K562 (cell line): ENCODE results near the gene ZFAND2A. TPM values are rescaled to one million over a fixed set of nuclear protein-coding genes. Genes with fewer than 3 reads are reported as not detected.
"Not testable (repeated sequence)": the region's sequence is repeated elsewhere in the genome, so short reads cannot be mapped to it uniquely, and the experiment has no call there.

ENCODE experiments used
- ATAC-seq: fragments of 200-7000 bp; cut with Tn5 transposase; 3 replicates; pipeline ENCODE4 v1.9.1; 2020; ENCODE audit warnings: moderate library complexity
- BruUV-seq: library from RNA; stranded (reverse); fragments of 400-500 nt; replicated peaks from 2 replicates; lab custom pipeline; 2021; lab: Mats Ljungman, UMichigan
- CTCF ChIA-PET: fragments of 300-600 bp; formaldehyde crosslinking; extraction: SDS; loops from one replicate; lab custom pipeline; 2021; ENCODE audit warnings: low intra/inter-chr PET ratio; lab: Yijun Ruan, JAX
- POLR2A ChIA-PET: fragments of 300-600, 350-650 bp; sonication (Branson Sonifier 250); formaldehyde crosslinking; extraction: SDS; loops from one replicate; lab custom pipeline; 2021; ENCODE audit warnings: antibody characterized with exemption, inconsistent platforms; lab: Yijun Ruan, JAX
- DNase-seq, 4 experiments: peaks; one replicate each; pipeline versions ENCODE4 v3.0.0 to v3.0.0-alpha.2; 2011 to 2018; ENCODE audit warnings: low spot score in 3 of 4, mixed read lengths in 3 of 4; ENCODE audit errors: extremely low read depth in 1 of 4
- FAIRE-seq: peaks from 2 replicates; lab custom pipeline; 2011; peaks lifted over from hg19 to GRCh38; lab: Jason Lieb, UNC
- H2AFZ ChIP-seq: 2 replicates; pipeline ENCODE4 v1.6.0; 2011; ENCODE audit warnings: low read depth, low read length, control low read depth, inconsistent platforms
- H3K27ac ChIP-seq: fragments of 200-600 bp; 3 replicates; pipeline ENCODE4 v1.8.0; 2011; ENCODE audit warnings: low read depth, mild to moderate bottlenecking, control low read depth, inconsistent platforms, low read length, moderate library complexity, mixed read lengths; ENCODE audit errors: extremely low read depth
- H3K27me3 ChIP-seq, 2 experiments: fragments of 300-600 bp in 1 of 2; 2 replicates in 1 of 2; 3 replicates in 1 of 2; pipeline versions ENCODE4 v1.6.0 to v1.8.0; 2011; ENCODE audit warnings: inconsistent platforms in 2 of 2, low read length in 2 of 2, mild to moderate bottlenecking in 1 of 2, mixed read lengths in 1 of 2, moderate library complexity in 1 of 2; ENCODE audit not compliant: control insufficient read depth in 2 of 2, insufficient read depth in 2 of 2
- H3K36me3 ChIP-seq: fragments of 300-600 bp; 3 replicates; pipeline ENCODE4 v1.8.0; 2011; ENCODE audit warnings: mild to moderate bottlenecking, low read length, inconsistent platforms; ENCODE audit not compliant: control insufficient read depth, insufficient read depth
- H3K4me1 ChIP-seq, 2 experiments: fragments of 200-600 bp in 1 of 2; replicated peaks in 1 of 2; 2 replicates in 1 of 2; 3 replicates in 1 of 2; pipeline versions ENCODE4 v1.5.1 to v1.8.0; 2011; ENCODE audit warnings: inconsistent platforms in 2 of 2, low read length in 2 of 2, mild to moderate bottlenecking in 1 of 2, mixed read lengths in 1 of 2, moderate library complexity in 1 of 2; ENCODE audit not compliant: control insufficient read depth in 2 of 2, insufficient read depth in 2 of 2
- H3K4me2 ChIP-seq: 2 replicates; pipeline ENCODE4 v1.6.1; 2011; ENCODE audit warnings: low read length, control low read depth, inconsistent platforms, mixed read lengths; ENCODE audit not compliant: insufficient read depth
- H3K4me3 ChIP-seq: fragments of 200-600 bp; sonication (generic), shearing (Covaris generic); 2 replicates; pipeline ENCODE4 v1.5.1; 2016; ENCODE audit warnings: control low read depth, inconsistent platforms
- H3K79me2 ChIP-seq: fragments of 200-600 bp; 3 replicates; pipeline ENCODE4 v1.8.0; 2011; ENCODE audit warnings: low read length, inconsistent platforms; ENCODE audit not compliant: control insufficient read depth, insufficient read depth
- H3K9ac ChIP-seq, 2 experiments: 2 replicates each; pipeline versions ENCODE4 v1.6.0 to v1.6.1; 2011; ENCODE audit warnings: low read depth in 2 of 2, low read length in 2 of 2, control low read depth in 1 of 2, inconsistent platforms in 1 of 2, mild to moderate bottlenecking in 1 of 2, mixed read lengths in 1 of 2; ENCODE audit not compliant: insufficient read depth in 1 of 2
- H3K9me1 ChIP-seq: one replicate; pipeline ENCODE4 v1.6.0; 2011; ENCODE audit warnings: inconsistent platforms, mild to moderate bottlenecking, low read length, moderate library complexity; ENCODE audit not compliant: control insufficient read depth, insufficient read depth
- H3K9me3 ChIP-seq: replicated peaks from 2 replicates; pipeline ENCODE4 v1.5.1; 2011; ENCODE audit warnings: low read depth, low read length, inconsistent platforms; ENCODE audit not compliant: control insufficient read depth, insufficient read depth
- H4K20me1 ChIP-seq: replicated peaks from 2 replicates; pipeline ENCODE4 v1.6.1; 2011; ENCODE audit warnings: low read length, inconsistent platforms, mixed read lengths; ENCODE audit not compliant: control insufficient read depth, insufficient read depth
- GABPB2 ChIP-seq: fragments of 250-450 bp; sonication (Bioruptor Pico); conservative IDR thresholded peaks from 2 replicates; pipeline ENCODE4 v1.5.1; 2021; ENCODE audit warnings: mild to moderate bottlenecking
- NUFIP1 ChIP-seq: fragments of 450-650 bp; IDR thresholded peaks from 2 replicates; pipeline ENCODE4 v1.6.1; 2018; ENCODE audit not compliant: partially characterized antibody
- RBFOX2 ChIP-seq: fragments of 200-400 bp; formaldehyde crosslinking; IDR thresholded peaks from 2 replicates; pipeline ENCODE4 v1.6.1; 2017; ENCODE audit warnings: low read depth, mild to moderate bottlenecking, low read length, moderate library complexity
- ZBTB12 ChIP-seq: fragments of 250-450 bp; sonication (Bioruptor Pico); IDR thresholded peaks from 2 replicates; pipeline ENCODE4 v1.4.0; 2020
- ZNF280A ChIP-seq: fragments of 450-650 bp; IDR thresholded peaks from 2 replicates; pipeline ENCODE4 v1.6.1; 2018; ENCODE audit warnings: mild to moderate bottlenecking, low read depth; ENCODE audit not compliant: partially characterized antibody
- ZNF3 ChIP-seq: fragments of 250-450 bp; sonication (Bioruptor Pico); IDR thresholded peaks from 2 replicates; pipeline ENCODE4 v1.5.0; 2021; ENCODE audit warnings: mild to moderate bottlenecking, moderate library complexity
- ZNF785 ChIP-seq: fragments of 250-450 bp; sonication (Bioruptor Pico); IDR thresholded peaks from 2 replicates; pipeline ENCODE4 v1.4.0; 2020; ENCODE audit warnings: mild to moderate bottlenecking
- WGBS: fragments of 100-300 bp; shearing (Covaris generic); methylation state at CpG from one replicate; pipeline ENCODE4 v1.1.6; 2016; ENCODE audit warnings: low coverage, mixed read lengths; ENCODE audit not compliant: insufficient coverage; ENCODE audit errors: missing lambda C conversion rate; 5-methylcytosine and 5-hydroxymethylcytosine counted together
- in situ Hi-C: fragments of 300-500 bp; cut with MboI; formaldehyde crosslinking; loops from 4 replicates; pipeline ENCODE4 v1.15.0; 2018; ENCODE audit warnings: inconsistent platforms, mixed read lengths
- intact Hi-C: fragments of 100-400 bp; cut with micrococcal nuclease; formaldehyde crosslinking; loops from 2 replicates; pipeline ENCODE4 v1.14.2; 2022
- polyA plus RNA-seq, 8 experiments: library from polyadenylated mRNA; depleted of rRNA in 4 of 8; stranded (reverse) in 5 of 8; unstranded in 3 of 8; fragments of >200 nt; fragmentation: Nextera tagmentation in 2 of 8; fragmentation: Illumina TruSeq in 1 of 8; extraction: Ambion mirVana in 2 of 8; extraction: Trizol in 1 of 8; gene quantifications; 2 replicates each; pipeline versions ENCODE4 v1.2.1 to v1.2.3, GENCODE V29; 2011 to 2014; ENCODE audit warnings: inconsistent platforms in 1 of 8, missing spikeins in 1 of 8
- total RNA-seq, 7 experiments: library from RNA; depleted of rRNA in 6 of 7; stranded (reverse); fragments of >200 nt in 6 of 7; fragmentation: Illumina TruSeq in 2 of 7; extraction: Trizol in 2 of 7; gene quantifications; 2 replicates each; pipeline versions ENCODE4 v1.2.1 to v1.2.3, GENCODE V29; 2011 to 2021; ENCODE audit warnings: low replicate concordance in 1 of 7

ZFAND2A gene
- total and polyA plus RNA-seq, 9 of the 15 experiments (the other 6 are each of a cell fraction or from before 2014, with no cell fraction given) = 16.8 to 56.8 (median 26.1) TPM

- H3K9me3 ChIP-seq, H2AFZ ChIP-seq, H3K9me1 ChIP-seq, H3K9ac ChIP-seq, H3K4me2 ChIP-seq, H3K27ac ChIP-seq, FAIRE-seq, H3K4me3 ChIP-seq, intact Hi-C loops, DNase-seq, BruUV-seq, H3K27me3 ChIP-seq, H4K20me1 ChIP-seq, ATAC-seq, CTCF ChIA-PET: not testable (repeated sequence)
- WGBS = 88% methylated on average over 21 of the region's 33 CpGs
- POLR2A ChIA-PET = interaction anchor here (0.6 to 2.5 kb wide), 2 partner anchors 16 to 17 kb away, joined by 3 to 8 read pairs; no protein-coding TSS in a partner anchor
- peaks cover 67% of the 10 kb centered on the region; the same call in 2 of the 3 replicates for H3K36me3 ChIP-seq
- TF ChIP-seq RBFOX2 = peak; percentile 40
- peaks cover 0 to 18% of the 10 kb centered on the region in 2 experiments; a peak in 3 of 5 replicates for H3K4me1 ChIP-seq
- in situ Hi-C loops = loop anchor here (25.0 kb wide), 1 partner anchor 169 kb away; the partner anchor contains the start of genes COX19 and CYP2W1
- peaks cover 37% of the 10 kb centered on the region for H3K79me2 ChIP-seq
These were observed 3.9 kb downstream of the ZFAND2A start for GRCh38 chr7:1155818-1156781.

GRCh38 chr7:1154172-1154739 lies 5.7 kb downstream of the ZFAND2A start:
- Histone ChIP-seq H3K4me2 (no peak overlapping the region), H3K79me2 (peaks cover 23% of the 10 kb centered on the region), H3K4me3 (no peak overlapping the region), H4K20me1 (0 out of 2 replicates have a peak, but pooled peaks cover 5% of the 10 kb centered on the region), H2AFZ (no peak overlapping the region), H3K27me3 (no peaks in the 10 kb centered on the region), H3K27ac (no peak overlapping the region), H3K4me1 (peaks cover 0 to 10% of the 10 kb centered on the region in 2 experiments; a peak in 3 of 5 replicates), H3K9me3 (no peaks in the 10 kb centered on the region), H3K9me1 (no peaks in the 10 kb centered on the region), H3K36me3 (peaks cover 69% of the 10 kb centered on the region; the same call in 2 of the 3 replicates), H3K9ac (peak overlapping the region in 1 of 2 experiments; percentile 20; a peak in 1 of 4 replicates)
- ChIA-PET POLR2A (interaction anchor here (0.6 to 1.1 kb wide), 3 partner anchors 16 to 161 kb away, joined by 3 to 5 read pairs (median 5); no protein-coding TSS in a partner anchor), CTCF (no interaction called here)
- BruUV-seq = no TSS peak
- no peak for FAIRE-seq
- no peak for ATAC-seq
- in situ Hi-C loops (loop anchor here (25.0 kb wide), 1 partner anchor 167 kb away; the partner anchor contains the start of genes COX19 and CYP2W1), intact Hi-C loops (no loop called here)
- WGBS = 95% methylated on average over 7 of the region's 11 CpGs
- DNase-seq = no peak
- TF ChIP-seq NUFIP1 (no peak), GABPB2 (CRISPR knock-in tag) (no peak), ZNF785 (CRISPR knock-in tag) (no peak), ZNF280A (no peak), ZNF3 (CRISPR knock-in tag) (no peak), ZBTB12 (CRISPR knock-in tag) (no peak), RBFOX2 (peak; percentile 38; the same call in 1 of the 2 replicates)
